Superior temporal gyrus (tissue), 1 donor: ENCODE results near the gene MARCHF10.

ENCODE experiments used
- DNase-seq: peaks from one replicate; pipeline ENCODE4 v3.0.0-alpha.2; 2016; ENCODE audit errors: extremely low spot score

The MARCHF10 gene

GRCh38 chr17:62717889-62718288, 90.2 kb downstream of the MARCHF10 start:
- no peak for DNase-seq

- DNase-seq, result no peak
These were observed 90.6 kb downstream of the MARCHF10 start for GRCh38 chr17:62717589-62717855.

GRCh38 chr17:62716834-62717588, 91.1 kb downstream of the MARCHF10 start:
- no peak for DNase-seq

DNA sequence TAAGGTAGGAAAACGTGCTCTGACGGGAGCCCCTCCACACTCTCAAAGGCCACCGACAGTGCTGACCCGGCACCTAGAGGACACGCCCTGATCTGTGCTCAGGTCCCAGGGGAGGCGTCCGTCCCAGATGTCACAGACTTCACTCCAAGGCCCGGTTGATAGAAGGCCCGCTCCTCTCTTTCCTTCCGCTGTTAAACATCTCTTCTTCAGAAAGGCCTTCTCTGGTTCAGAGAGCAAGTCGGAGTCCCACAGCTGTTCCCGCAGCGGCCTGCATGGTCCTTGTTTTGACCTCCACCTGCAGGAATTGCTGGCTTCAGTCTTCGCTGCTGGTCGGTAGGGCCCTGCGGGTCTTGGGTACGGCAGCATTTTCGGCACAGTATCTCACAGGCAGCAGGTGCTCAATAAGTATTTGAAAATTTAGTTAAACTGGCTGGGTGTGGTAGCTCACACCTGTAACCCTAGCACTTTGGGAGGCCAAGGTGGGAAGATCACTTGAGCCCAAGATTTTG, 92.2 kb downstream of the MARCHF10 start:
- no peak for DNase-seq

DNA sequence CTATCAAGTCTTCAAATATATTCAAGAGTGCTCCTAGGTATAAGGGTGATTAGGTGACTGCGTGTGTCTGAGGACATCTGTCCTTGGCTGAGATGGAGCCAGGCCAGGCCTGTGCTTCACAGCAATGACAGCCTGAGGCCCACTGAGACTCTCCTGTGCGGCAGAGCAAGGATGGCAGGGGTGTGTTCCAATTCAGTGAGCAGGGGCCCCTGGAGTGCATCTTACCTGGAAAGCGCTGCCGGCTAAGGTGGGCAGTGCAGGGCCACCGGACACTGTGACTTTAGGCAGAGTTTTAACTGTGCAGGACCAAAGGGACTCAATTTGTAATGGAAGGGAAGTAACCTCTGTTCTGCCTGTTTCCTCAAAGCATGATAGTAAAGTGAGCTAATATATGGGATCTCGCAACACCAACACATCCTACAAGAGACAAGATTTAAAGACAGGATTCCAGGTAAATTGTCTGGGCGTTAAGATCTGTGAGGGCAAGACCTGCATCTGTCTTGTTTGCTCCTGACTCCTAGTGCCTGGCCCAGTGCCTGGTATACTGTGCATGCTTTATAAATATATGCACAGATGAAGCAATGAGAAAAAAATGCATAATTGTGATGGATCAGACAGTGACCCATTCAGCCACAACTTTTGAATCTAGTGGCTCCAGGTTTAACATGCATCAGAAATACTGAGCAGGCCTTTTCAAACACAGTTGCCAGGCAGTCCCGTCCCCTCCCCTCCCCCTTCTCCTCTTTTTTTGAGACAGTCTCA, 93.9 kb downstream of the MARCHF10 start:
- no peak for DNase-seq

DNA sequence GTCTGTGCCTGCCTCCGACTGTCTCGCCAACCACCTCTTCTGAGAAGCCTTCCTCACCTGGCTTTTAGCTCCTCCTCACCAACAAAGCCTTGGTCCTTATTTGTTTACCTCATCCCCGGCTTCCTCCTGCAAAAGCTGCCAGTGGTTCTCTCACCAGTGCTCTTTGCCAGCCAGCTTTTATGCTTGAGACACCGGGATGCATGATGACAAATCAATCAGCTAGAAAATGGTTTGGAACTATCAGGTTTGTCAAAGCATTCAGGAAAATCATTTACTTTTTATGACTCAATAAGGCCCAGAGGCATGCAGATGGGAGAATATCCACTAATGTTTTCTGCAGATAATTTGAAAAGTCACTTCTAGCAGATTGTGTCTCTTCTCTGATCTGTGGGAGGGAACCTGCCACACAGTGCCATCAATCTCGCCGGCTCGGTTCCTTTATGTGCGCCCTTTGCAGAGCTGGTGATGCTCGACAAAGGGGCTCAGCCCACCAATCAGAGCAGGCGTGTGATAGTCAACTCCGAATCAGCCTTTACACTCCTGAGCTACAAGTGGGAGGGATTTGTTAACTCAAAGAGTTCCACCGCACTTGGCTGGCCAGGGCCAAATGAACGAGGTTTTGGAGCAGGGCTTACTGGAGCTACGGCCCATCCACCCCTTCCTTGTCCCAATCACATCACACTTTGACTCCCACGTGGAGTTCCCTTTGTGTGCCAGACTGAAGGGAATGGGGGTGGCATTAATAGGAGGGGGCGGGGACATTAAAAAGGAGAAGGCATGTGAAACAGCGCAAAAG, 94.8 kb downstream of the MARCHF10 start:
- DNase-seq, result no peak

GRCh38 chr17:62712171-62712581, 95.9 kb downstream of the MARCHF10 start:
- DNase-seq, result peak; percentile 20

GRCh38 chr17:62708587-62708986, 99.5 kb downstream of the MARCHF10 start:
- no peak for DNase-seq

- no peak for DNase-seq
These were observed 100.7 kb downstream of the MARCHF10 start for GRCh38 chr17:62707425-62707739.

- no peak for DNase-seq
These were observed 101.3 kb downstream of the MARCHF10 start for GRCh38 chr17:62706598-62707424.

GRCh38 chr17:62705778-62706597, 102.1 kb downstream of the MARCHF10 start:
- peak; percentile 89 for DNase-seq

DNA sequence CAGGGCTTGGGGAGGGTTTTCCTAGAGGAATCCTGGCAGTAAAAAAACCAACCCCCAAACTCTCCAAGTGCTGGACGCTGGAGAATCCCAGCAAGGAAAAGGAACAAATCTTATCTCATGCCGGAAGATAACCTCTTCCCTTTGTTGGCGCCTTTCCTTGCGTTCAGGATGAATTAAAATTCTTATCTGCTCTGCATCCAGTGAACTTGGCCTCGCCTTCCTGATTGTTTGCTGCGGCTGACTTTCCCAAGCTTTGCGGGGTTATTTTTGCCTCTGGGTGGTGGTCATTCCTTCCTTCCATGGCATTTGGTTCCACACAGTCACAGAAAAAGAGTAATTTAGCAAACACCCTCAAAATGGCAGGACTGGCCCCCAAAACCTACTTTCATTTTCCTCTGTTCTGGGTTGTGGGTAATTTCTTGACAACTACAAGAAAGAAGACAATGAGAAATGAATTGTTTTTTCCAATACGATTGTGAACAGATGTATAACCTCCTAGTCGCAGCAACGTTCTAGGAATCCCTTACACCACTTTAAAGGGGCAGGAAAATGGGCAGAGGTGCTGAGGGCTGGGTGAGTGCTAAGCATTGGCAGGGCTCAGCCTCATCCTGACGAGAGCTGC, 102.8 kb downstream of the MARCHF10 start:
- DNase-seq, result no peak

GRCh38 chr17:62704381-62704971, 103.6 kb downstream of the MARCHF10 start:
- DNase-seq, result peak; percentile 62

GRCh38 chr17:62703776-62704380, 104.2 kb downstream of the MARCHF10 start:
- DNase-seq, result peak; percentile 71

DNA sequence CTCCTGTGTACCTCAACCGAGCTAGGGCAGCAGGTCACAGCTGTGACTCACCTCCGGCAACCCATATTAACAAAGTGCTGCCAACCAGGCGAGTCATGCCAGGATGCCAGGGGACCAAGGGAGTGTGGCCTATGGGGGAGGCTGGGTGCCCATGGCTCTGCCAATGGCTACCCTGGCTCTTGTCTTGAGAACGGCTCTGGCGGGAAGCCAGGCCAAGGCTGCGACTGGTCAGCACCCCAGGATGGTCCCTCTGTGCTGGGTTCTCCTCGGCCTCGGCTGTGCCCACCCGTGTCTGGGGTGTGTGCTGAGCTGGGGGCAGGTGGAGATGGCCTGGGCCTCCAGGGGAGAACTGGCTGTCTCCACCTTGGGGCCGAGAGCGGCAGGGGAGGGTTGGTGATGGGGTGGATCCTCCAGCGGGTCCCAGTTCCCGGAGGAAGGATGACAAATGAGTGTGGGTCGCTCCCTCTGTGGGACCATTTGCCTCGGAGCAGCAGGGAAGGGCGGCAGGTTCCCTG, 104.8 kb downstream of the MARCHF10 start:
- no peak for DNase-seq

DNA sequence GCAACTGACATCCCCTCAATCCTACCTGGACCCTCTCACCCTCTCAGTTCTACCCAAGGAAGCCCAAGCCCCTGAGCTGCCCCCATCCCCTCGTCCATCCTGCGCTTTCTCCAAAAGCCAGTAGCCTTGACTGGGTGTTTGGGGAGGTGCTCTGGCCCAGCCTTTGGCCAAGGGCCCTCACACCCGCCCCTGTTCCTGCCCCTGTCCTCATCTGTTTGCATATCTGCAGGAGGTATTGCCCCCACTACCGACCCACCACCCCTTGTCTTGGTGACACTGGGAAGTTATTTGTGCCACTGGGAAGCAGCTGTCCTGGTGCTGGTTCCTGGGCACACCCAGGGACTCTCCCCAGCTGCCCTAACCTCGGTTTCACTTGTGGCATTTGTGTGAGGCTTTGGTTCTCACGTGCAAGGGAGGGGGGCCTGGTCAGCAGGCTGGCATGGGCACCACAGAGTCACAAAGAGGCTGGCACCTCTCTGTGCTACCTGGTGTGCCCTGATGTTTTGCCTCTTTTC, 105.3 kb downstream of the MARCHF10 start:
- DNase-seq, result no peak

GRCh38 chr17:62701706-62702085, 106.4 kb downstream of the MARCHF10 start:
- DNase-seq, result no peak

GRCh38 chr17:62700964-62701705, 107.0 kb downstream of the MARCHF10 start:
- DNase-seq, result no peak
